K562 (cell line): ENCODE results near the gene SURF4. TPM values are rescaled to one million over a fixed set of nuclear protein-coding genes. Genes with fewer than 3 reads are reported as not detected.

ENCODE experiments used
- CBX5 ChIP-seq: IDR thresholded peaks from 2 replicates; pipeline ENCODE4 v1.6.1; 2014; ENCODE audit warnings: low read depth, borderline replicate concordance
- NR4A1 ChIP-seq, 2 experiments: fragments of 250-450 bp in 1 of 2; fragments of 450-650 bp in 1 of 2; sonication (Bioruptor Pico) in 1 of 2; IDR thresholded peaks; 2 replicates each; pipeline versions ENCODE4 v1.4.0 to v1.6.1; 2016 to 2020; ENCODE audit warnings: mild to moderate bottlenecking in 2 of 2, missing compliant biosample characterization in 1 of 2, missing genetic modification characterization in 1 of 2, moderate library complexity in 1 of 2
- SRSF7 ChIP-seq: fragments of 200-400 bp; formaldehyde crosslinking; optimal IDR thresholded peaks from 2 replicates; pipeline ENCODE3; 2017; ENCODE audit warnings: mild to moderate bottlenecking, low read depth, low read length
- TAL1 ChIP-seq: fragments of 450-650 bp; IDR thresholded peaks from 2 replicates; pipeline ENCODE4 v1.6.1; 2016; ENCODE audit warnings: mild to moderate bottlenecking
- polyA plus RNA-seq, 8 experiments: library from polyadenylated mRNA; depleted of rRNA in 4 of 8; stranded (reverse) in 5 of 8; unstranded in 3 of 8; fragments of >200 nt; fragmentation: Nextera tagmentation in 2 of 8; fragmentation: Illumina TruSeq in 1 of 8; extraction: Ambion mirVana in 2 of 8; extraction: Trizol in 1 of 8; gene quantifications; 2 replicates each; pipeline versions ENCODE4 v1.2.1 to v1.2.3, GENCODE V29; 2011 to 2014; ENCODE audit warnings: inconsistent platforms in 1 of 8, missing spikeins in 1 of 8
- total RNA-seq, 7 experiments: library from RNA; depleted of rRNA in 6 of 7; stranded (reverse); fragments of >200 nt in 6 of 7; fragmentation: Illumina TruSeq in 2 of 7; extraction: Trizol in 2 of 7; gene quantifications; 2 replicates each; pipeline versions ENCODE4 v1.2.1 to v1.2.3, GENCODE V29; 2011 to 2021; ENCODE audit warnings: low replicate concordance in 1 of 7
- TF ChIP-seq, protein P1 (sequence below): fragments of 200-600 bp; sonication (generic); IDR thresholded peaks from one replicate; pipeline ENCODE4 v1.6.1; 2012; ENCODE audit warnings: mild to moderate bottlenecking, low read depth, low read length, inconsistent platforms
- TF ChIP-seq, protein P2 (sequence below): sonication (generic); formaldehyde crosslinking; IDR thresholded peaks from 2 replicates; pipeline ENCODE4 v1.8.0; 2022; ENCODE audit warnings: missing genetic modification reagents, mild to moderate bottlenecking, moderate library complexity, borderline replicate concordance
- TF ChIP-seq, protein P3 (sequence below), 2 experiments: fragments of 450-650 bp; conservative IDR thresholded peaks; 2 replicates each; pipeline ENCODE4 v1.6.1; 2017; ENCODE audit warnings: mild to moderate bottlenecking in 2 of 2, moderate library complexity in 2 of 2
- TF ChIP-seq, protein P4 (sequence below): fragments of 450-650 bp; formaldehyde crosslinking; IDR thresholded peaks from 2 replicates; pipeline ENCODE4 v1.4.0; 2020; ENCODE audit warnings: mild to moderate bottlenecking, moderate library complexity

Gene SURF4
- total and polyA plus RNA-seq, 9 of the 15 experiments (the other 6 are each of a cell fraction or from before 2014, with no cell fraction given): 8.4 to 176 (median 130) TPM

DNA sequence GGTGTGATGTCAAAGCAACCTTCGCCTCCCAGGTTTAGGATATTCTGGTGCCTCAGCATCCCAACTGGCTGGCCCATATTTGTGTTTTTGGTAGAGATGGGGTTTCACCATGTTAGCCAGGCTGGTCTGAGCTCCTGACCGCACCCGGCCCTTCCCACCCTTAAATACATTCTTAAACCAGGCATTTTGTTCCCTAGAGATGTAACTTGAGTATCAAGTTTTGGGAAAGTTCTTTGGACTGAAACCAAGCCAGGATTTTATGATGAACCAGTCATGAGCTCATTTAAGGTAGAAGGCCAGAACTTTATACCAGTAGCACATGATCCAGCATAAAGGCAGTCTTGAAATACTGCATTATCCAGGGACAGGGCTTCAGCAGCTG is 24.3 kb downstream of the SURF4 start (continued):
- TF ChIP-seq, protein P1, sequence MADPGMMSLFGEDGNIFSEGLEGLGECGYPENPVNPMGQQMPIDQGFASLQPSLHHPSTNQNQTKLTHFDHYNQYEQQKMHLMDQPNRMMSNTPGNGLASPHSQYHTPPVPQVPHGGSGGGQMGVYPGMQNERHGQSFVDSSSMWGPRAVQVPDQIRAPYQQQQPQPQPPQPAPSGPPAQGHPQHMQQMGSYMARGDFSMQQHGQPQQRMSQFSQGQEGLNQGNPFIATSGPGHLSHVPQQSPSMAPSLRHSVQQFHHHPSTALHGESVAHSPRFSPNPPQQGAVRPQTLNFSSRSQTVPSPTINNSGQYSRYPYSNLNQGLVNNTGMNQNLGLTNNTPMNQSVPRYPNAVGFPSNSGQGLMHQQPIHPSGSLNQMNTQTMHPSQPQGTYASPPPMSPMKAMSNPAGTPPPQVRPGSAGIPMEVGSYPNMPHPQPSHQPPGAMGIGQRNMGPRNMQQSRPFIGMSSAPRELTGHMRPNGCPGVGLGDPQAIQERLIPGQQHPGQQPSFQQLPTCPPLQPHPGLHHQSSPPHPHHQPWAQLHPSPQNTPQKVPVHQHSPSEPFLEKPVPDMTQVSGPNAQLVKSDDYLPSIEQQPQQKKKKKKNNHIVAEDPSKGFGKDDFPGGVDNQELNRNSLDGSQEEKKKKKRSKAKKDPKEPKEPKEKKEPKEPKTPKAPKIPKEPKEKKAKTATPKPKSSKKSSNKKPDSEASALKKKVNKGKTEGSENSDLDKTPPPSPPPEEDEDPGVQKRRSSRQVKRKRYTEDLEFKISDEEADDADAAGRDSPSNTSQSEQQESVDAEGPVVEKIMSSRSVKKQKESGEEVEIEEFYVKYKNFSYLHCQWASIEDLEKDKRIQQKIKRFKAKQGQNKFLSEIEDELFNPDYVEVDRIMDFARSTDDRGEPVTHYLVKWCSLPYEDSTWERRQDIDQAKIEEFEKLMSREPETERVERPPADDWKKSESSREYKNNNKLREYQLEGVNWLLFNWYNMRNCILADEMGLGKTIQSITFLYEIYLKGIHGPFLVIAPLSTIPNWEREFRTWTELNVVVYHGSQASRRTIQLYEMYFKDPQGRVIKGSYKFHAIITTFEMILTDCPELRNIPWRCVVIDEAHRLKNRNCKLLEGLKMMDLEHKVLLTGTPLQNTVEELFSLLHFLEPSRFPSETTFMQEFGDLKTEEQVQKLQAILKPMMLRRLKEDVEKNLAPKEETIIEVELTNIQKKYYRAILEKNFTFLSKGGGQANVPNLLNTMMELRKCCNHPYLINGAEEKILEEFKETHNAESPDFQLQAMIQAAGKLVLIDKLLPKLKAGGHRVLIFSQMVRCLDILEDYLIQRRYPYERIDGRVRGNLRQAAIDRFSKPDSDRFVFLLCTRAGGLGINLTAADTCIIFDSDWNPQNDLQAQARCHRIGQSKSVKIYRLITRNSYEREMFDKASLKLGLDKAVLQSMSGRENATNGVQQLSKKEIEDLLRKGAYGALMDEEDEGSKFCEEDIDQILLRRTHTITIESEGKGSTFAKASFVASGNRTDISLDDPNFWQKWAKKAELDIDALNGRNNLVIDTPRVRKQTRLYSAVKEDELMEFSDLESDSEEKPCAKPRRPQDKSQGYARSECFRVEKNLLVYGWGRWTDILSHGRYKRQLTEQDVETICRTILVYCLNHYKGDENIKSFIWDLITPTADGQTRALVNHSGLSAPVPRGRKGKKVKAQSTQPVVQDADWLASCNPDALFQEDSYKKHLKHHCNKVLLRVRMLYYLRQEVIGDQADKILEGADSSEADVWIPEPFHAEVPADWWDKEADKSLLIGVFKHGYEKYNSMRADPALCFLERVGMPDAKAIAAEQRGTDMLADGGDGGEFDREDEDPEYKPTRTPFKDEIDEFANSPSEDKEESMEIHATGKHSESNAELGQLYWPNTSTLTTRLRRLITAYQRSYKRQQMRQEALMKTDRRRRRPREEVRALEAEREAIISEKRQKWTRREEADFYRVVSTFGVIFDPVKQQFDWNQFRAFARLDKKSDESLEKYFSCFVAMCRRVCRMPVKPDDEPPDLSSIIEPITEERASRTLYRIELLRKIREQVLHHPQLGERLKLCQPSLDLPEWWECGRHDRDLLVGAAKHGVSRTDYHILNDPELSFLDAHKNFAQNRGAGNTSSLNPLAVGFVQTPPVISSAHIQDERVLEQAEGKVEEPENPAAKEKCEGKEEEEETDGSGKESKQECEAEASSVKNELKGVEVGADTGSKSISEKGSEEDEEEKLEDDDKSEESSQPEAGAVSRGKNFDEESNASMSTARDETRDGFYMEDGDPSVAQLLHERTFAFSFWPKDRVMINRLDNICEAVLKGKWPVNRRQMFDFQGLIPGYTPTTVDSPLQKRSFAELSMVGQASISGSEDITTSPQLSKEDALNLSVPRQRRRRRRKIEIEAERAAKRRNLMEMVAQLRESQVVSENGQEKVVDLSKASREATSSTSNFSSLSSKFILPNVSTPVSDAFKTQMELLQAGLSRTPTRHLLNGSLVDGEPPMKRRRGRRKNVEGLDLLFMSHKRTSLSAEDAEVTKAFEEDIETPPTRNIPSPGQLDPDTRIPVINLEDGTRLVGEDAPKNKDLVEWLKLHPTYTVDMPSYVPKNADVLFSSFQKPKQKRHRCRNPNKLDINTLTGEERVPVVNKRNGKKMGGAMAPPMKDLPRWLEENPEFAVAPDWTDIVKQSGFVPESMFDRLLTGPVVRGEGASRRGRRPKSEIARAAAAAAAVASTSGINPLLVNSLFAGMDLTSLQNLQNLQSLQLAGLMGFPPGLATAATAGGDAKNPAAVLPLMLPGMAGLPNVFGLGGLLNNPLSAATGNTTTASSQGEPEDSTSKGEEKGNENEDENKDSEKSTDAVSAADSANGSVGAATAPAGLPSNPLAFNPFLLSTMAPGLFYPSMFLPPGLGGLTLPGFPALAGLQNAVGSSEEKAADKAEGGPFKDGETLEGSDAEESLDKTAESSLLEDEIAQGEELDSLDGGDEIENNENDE: no peak
- TF ChIP-seq, protein P2, sequence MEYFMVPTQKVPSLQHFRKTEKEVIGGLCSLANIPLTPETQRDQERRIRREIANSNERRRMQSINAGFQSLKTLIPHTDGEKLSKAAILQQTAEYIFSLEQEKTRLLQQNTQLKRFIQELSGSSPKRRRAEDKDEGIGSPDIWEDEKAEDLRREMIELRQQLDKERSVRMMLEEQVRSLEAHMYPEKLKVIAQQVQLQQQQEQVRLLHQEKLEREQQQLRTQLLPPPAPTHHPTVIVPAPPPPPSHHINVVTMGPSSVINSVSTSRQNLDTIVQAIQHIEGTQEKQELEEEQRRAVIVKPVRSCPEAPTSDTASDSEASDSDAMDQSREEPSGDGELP: no peak
- no peak for TF ChIP-seq TAL1
- TF ChIP-seq, protein P3, sequence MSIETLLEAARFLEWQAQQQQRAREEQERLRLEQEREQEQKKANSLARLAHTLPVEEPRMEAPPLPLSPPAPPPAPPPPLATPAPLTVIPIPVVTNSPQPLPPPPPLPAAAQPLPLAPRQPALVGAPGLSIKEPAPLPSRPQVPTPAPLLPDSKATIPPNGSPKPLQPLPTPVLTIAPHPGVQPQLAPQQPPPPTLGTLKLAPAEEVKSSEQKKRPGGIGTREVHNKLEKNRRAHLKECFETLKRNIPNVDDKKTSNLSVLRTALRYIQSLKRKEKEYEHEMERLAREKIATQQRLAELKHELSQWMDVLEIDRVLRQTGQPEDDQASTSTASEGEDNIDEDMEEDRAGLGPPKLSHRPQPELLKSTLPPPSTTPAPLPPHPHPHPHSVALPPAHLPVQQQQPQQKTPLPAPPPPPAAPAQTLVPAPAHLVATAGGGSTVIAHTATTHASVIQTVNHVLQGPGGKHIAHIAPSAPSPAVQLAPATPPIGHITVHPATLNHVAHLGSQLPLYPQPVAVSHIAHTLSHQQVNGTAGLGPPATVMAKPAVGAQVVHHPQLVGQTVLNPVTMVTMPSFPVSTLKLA (conservative IDR thresholded peaks at IDR 0.05): peak in 1 of 2 experiments; percentile 17; a peak in 1 of 4 replicates
- TF ChIP-seq, protein P4, sequence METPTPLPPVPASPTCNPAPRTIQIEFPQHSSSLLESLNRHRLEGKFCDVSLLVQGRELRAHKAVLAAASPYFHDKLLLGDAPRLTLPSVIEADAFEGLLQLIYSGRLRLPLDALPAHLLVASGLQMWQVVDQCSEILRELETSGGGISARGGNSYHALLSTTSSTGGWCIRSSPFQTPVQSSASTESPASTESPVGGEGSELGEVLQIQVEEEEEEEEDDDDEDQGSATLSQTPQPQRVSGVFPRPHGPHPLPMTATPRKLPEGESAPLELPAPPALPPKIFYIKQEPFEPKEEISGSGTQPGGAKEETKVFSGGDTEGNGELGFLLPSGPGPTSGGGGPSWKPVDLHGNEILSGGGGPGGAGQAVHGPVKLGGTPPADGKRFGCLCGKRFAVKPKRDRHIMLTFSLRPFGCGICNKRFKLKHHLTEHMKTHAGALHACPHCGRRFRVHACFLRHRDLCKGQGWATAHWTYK (CRISPR knock-in tag): no peak
- no peak for TF ChIP-seq NR4A1 (CRISPR knock-in tag; IDR thresholded peaks at IDR 0.05)
- TF ChIP-seq NR4A1 (tag; IDR thresholded peaks at IDR 0.05): no peak
- no peak for TF ChIP-seq CBX5
- TF ChIP-seq SRSF7: no peak
